Measurements from ENCODE around the gene NEK10.

Gene NEK10

DNA sequence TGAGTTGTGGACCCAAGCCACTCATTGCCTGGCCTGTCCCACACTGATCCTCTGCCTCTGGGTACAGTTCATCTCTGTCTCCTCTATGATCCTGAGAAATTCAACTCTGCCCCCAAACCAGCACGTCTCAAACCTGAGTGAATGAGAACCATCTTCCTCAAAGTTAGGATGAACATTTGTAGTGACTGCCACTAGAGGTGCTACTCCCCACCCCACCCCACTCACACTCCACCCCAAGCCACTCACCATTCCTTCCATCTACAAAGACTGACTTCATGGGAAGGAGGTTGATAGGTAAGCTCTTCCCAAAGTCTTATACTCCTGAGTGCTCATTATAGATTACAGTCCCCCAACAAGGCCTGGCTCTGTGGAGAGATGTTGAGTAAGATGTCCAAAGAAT is 43.8 kb downstream of the NEK10 start:
- H3K27ac ChIP-seq = peak overlapping the region; percentile 39 to 43
- no peaks in the 10 kb centered on the region for H3K9me3 ChIP-seq
- TF ChIP-seq, protein P1, sequence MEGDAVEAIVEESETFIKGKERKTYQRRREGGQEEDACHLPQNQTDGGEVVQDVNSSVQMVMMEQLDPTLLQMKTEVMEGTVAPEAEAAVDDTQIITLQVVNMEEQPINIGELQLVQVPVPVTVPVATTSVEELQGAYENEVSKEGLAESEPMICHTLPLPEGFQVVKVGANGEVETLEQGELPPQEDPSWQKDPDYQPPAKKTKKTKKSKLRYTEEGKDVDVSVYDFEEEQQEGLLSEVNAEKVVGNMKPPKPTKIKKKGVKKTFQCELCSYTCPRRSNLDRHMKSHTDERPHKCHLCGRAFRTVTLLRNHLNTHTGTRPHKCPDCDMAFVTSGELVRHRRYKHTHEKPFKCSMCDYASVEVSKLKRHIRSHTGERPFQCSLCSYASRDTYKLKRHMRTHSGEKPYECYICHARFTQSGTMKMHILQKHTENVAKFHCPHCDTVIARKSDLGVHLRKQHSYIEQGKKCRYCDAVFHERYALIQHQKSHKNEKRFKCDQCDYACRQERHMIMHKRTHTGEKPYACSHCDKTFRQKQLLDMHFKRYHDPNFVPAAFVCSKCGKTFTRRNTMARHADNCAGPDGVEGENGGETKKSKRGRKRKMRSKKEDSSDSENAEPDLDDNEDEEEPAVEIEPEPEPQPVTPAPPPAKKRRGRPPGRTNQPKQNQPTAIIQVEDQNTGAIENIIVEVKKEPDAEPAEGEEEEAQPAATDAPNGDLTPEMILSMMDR (IDR thresholded peaks at IDR 0.05) = no peak
- peaks cover 0 to 32% (median 17%) of the 10 kb centered on the region in 4 donors for H3K4me1 ChIP-seq
- no peaks in the 10 kb centered on the region for H3K36me3 ChIP-seq
- no peak overlapping the region for H3K4me3 ChIP-seq
- H3K27me3 ChIP-seq = no peaks in the 10 kb centered on the region
- intact Hi-C loops (cut with DNase I; ENCODE audit: low total_unique reads) = no loop called here
- DNase-seq = no peak

DNA sequence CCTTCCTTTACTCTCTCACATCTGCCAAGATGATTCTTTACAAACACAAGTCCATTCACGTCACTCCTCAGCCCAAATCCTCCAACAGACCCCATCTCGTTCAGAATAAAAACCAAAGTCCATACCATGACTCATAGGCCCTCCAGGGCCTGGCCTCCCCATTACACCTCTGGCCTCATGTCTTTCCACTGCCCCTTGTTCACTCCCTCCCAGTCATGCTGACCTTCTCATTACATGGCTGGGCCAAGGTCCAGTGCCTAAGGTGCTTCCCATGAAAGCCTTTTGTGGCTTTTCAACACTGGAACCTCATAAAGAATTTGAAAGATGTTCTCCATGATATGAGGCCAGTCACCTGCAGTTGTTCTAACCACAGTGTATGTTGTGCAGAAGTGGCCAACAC is 44.5 kb downstream of the NEK10 start:
- Histone ChIP-seq H3K4me1 (peaks cover 0 to 39% (median 21%) of the 10 kb centered on the region in 4 donors), H3K9me3 (no peaks in the 10 kb centered on the region), H3K27ac (no peak overlapping the region), H3K36me3 (no peaks in the 10 kb centered on the region), H3K4me3 (no peak overlapping the region), H3K27me3 (no peaks in the 10 kb centered on the region)
- no peak for DNase-seq
- TF ChIP-seq, protein P1 (IDR thresholded peaks at IDR 0.05) = no peak
- intact Hi-C loops (cut with DNase I; ENCODE audit: low total_unique reads) = no loop called here

DNA sequence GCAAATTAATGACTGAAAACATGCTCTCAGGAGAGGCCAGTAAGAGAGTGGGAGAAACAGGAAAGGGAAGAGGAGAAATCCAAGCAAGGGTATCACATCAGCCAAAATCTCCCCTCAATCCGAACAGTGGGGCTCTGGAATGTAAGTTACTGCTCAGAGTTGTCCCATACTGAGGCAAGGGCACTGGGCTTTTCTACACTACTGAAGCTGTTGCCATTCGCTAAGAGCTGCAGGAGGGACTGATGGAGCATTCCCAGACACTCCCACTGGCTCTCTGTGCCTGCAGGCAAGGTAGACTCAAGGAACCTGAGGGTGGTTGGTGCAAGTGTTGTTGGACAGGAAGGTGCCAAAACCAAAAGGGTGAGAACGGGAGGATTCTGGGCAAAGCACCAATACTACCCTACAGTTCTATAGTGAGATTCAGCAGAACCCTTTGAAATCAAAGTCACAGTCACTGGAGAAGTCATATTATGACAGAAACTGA is 46.1 kb downstream of the NEK10 start:
- intact Hi-C loops (cut with DNase I; ENCODE audit: low total_unique reads) = no loop called here
- no peaks in the 10 kb centered on the region for H3K36me3 ChIP-seq
- H3K27ac ChIP-seq = no peak overlapping the region
- H3K4me3 ChIP-seq = no peak overlapping the region
- H3K27me3 ChIP-seq = no peaks in the 10 kb centered on the region
- H3K4me1 ChIP-seq = peaks cover 0 to 44% (median 22%) of the 10 kb centered on the region in 4 donors
- H3K9me3 ChIP-seq = no peaks in the 10 kb centered on the region
- TF ChIP-seq, protein P1 (IDR thresholded peaks at IDR 0.05) = no peak
- DNase-seq = no peak

DNA sequence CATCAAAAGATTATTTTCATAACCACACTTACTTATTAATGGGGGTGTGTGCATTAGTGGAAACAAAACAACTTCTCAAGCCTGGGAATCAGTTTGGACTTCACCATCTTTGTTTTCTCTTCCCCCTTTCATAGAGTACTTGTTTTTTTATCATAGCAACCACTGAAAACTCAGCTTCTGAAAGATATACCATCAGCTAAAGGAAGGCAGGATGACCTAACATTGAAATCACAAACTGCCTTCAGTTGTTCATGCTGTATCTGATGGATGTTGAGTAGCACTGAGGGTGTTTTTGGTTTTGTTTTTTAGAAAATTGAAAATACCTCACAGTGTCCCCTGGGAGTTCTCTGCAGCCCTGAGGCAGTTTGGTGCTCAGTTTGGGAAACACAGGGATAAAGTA is 46.5 kb downstream of the NEK10 start:
- H3K27ac ChIP-seq = no peak overlapping the region
- H3K4me1 ChIP-seq = peaks cover 0 to 44% (median 22%) of the 10 kb centered on the region in 4 donors
- intact Hi-C loops (cut with DNase I; ENCODE audit: low total_unique reads) = no loop called here
- no peak overlapping the region for H3K4me3 ChIP-seq
- no peak for DNase-seq
- TF ChIP-seq, protein P1 (IDR thresholded peaks at IDR 0.05) = no peak
- no peaks in the 10 kb centered on the region for H3K27me3 ChIP-seq
- H3K36me3 ChIP-seq = no peaks in the 10 kb centered on the region
- no peaks in the 10 kb centered on the region for H3K9me3 ChIP-seq

DNA sequence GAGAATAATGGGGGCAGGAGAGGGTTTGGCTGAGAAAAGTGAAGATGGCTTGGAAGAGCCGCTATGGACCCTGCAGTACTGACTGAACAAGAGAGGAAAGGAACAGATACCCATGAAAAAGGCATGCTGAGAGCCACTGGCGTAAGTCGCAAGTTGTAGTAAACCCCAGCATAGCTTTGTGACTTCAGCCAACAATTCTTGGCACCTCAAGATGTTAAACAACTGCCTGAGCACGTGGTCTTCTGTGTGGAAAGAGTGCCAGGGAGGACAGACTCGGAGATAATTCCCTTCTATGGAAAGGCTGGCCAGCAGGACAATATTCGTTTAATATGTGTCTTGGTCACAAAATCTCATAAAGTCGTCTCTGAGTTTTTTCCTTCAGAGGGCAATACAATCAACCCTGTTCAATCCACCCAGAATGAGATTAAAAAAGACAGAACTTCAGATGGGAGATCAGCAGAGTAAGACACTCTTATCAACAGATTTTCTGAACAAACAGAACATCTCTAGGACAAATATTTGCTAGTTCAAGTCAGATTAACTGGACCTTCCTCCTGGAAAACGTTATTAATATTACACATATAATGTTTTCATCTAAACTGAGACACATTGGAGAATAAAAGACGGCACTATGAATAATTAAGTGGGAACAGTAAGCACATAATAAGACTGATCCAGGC is 49.2 kb downstream of the NEK10 start:
- intact Hi-C loops (cut with DNase I; ENCODE audit: low total_unique reads) = loop anchor here (10.0 kb wide), 1 partner anchor 145 kb away; no protein-coding TSS in a partner anchor
- Histone ChIP-seq H3K27ac (peak overlapping the region in 1 of 2 donors; percentile 33), H3K27me3 (no peaks in the 10 kb centered on the region), H3K9me3 (no peaks in the 10 kb centered on the region), H3K4me3 (no peak overlapping the region), H3K36me3 (no peaks in the 10 kb centered on the region), H3K4me1 (peaks cover 0 to 23% (median 6%) of the 10 kb centered on the region in 4 donors)
- peak; percentile 49 to 72 for DNase-seq
- TF ChIP-seq, protein P1 (IDR thresholded peaks at IDR 0.05) = no peak

All from tibial artery (tissue), 4 donors.